H9 (cell line): ENCODE data around the gene BTBD17. TPM values are rescaled to one million over a fixed set of nuclear protein-coding genes. Genes with fewer than 3 reads are reported as not detected.

Experiments used
- DNase-seq: peaks from one replicate; pipeline ENCODE4 v3.0.0-alpha.2; 2017
- H2AFZ ChIP-seq: one replicate; pipeline ENCODE4 v1.6.1; 2013; ENCODE audit warnings: mild to moderate bottlenecking, low read length, control low read depth, moderate library complexity
- H2AK5ac ChIP-seq: 2 replicates; pipeline ENCODE4 v1.6.1; 2013; ENCODE audit warnings: low read length, control low read depth, mixed read lengths; ENCODE audit not compliant: insufficient read length
- H2BK120ac ChIP-seq: one replicate; pipeline ENCODE4 v1.6.1; 2013; ENCODE audit warnings: low read depth, mild to moderate bottlenecking, low read length, control low read depth, inconsistent platforms; ENCODE audit not compliant: poor library complexity, severe bottlenecking
- H2BK12ac ChIP-seq: 2 replicates; pipeline ENCODE4 v1.6.1; 2013; ENCODE audit warnings: low read length, control low read depth, mixed read lengths, low read depth; ENCODE audit not compliant: insufficient read length
- H2BK15ac ChIP-seq: 2 replicates; pipeline ENCODE4 v1.6.1; 2013; ENCODE audit warnings: low read depth, low read length, control low read depth
- H2BK20ac ChIP-seq: one replicate; pipeline ENCODE4 v1.6.1; 2013; ENCODE audit warnings: low read depth, mild to moderate bottlenecking, low read length, control low read depth, inconsistent platforms; ENCODE audit not compliant: poor library complexity, severe bottlenecking
- H2BK5ac ChIP-seq: 2 replicates; pipeline ENCODE4 v1.6.1; 2013; ENCODE audit warnings: low read length, control low read depth, mixed read lengths; ENCODE audit not compliant: insufficient read length
- H3K14ac ChIP-seq: 2 replicates; pipeline ENCODE4 v1.6.1; 2013; ENCODE audit warnings: low read length, control low read depth; ENCODE audit not compliant: insufficient read depth
- H3K18ac ChIP-seq: 2 replicates; pipeline ENCODE4 v1.6.1; 2013; ENCODE audit warnings: low read depth, mild to moderate bottlenecking, mixed read lengths, low read length, control low read depth; ENCODE audit not compliant: insufficient read length
- H3K23ac ChIP-seq: 2 replicates; pipeline ENCODE4 v1.6.1; 2013; ENCODE audit warnings: low read length, control low read depth, mixed read lengths, low read depth; ENCODE audit not compliant: insufficient read length
- H3K23me2 ChIP-seq: 2 replicates; pipeline ENCODE4 v1.6.1; 2013; ENCODE audit warnings: low read depth, mild to moderate bottlenecking, mixed read lengths, low read length, control low read depth; ENCODE audit not compliant: insufficient read length, poor library complexity, severe bottlenecking
- H3K27ac ChIP-seq: 2 replicates; pipeline ENCODE4 v1.5.1; 2013; ENCODE audit warnings: low read length, control low read depth, mixed read lengths, low read depth; ENCODE audit not compliant: insufficient read length
- H3K27me3 ChIP-seq: 2 replicates; pipeline ENCODE4 v1.6.1; 2013; ENCODE audit warnings: low read length, control low read depth, inconsistent platforms; ENCODE audit not compliant: insufficient read depth
- H3K4ac ChIP-seq: 2 replicates; pipeline ENCODE4 v1.6.1; 2013; ENCODE audit warnings: low read depth, mild to moderate bottlenecking, control low read depth, inconsistent platforms, low read length, moderate library complexity
- H3K4me1 ChIP-seq: 2 replicates; pipeline ENCODE4 v1.6.1; 2013; ENCODE audit warnings: low read length, control low read depth, inconsistent platforms; ENCODE audit not compliant: insufficient read depth
- H3K4me2 ChIP-seq: 2 replicates; pipeline ENCODE4 v1.6.1; 2013; ENCODE audit warnings: low read length, control low read depth, mixed read lengths; ENCODE audit not compliant: insufficient read length, insufficient read depth
- H3K56ac ChIP-seq: 2 replicates; pipeline ENCODE4 v1.6.1; 2013; ENCODE audit warnings: low read depth, mild to moderate bottlenecking, mixed read lengths, low read length, control low read depth; ENCODE audit not compliant: insufficient read length
- H3K79me1 ChIP-seq: 2 replicates; pipeline ENCODE4 v1.6.1; 2013; ENCODE audit warnings: low read depth, mild to moderate bottlenecking, moderate library complexity, low read length, control low read depth, inconsistent platforms; ENCODE audit not compliant: insufficient read depth, poor library complexity, severe bottlenecking
- H3K79me2 ChIP-seq: 2 replicates; pipeline ENCODE4 v1.6.1; 2013; ENCODE audit warnings: low read length, control low read depth, inconsistent platforms; ENCODE audit not compliant: insufficient read depth
- H3K9ac ChIP-seq: 2 replicates; pipeline ENCODE4 v1.6.1; 2013; ENCODE audit warnings: low read length, control low read depth, mixed read lengths; ENCODE audit not compliant: insufficient read length; ENCODE audit errors: extremely low read depth
- H3K9me3 ChIP-seq: one replicate; pipeline ENCODE4 v1.6.1; 2013; ENCODE audit warnings: low read depth, low read length, inconsistent platforms; ENCODE audit not compliant: control insufficient read depth
- H3T11ph ChIP-seq: one replicate; pipeline ENCODE4 v1.6.1; 2013; ENCODE audit warnings: mild to moderate bottlenecking, low read length, control low read depth, inconsistent platforms
- H4K20me1 ChIP-seq: one replicate; pipeline ENCODE4 v1.6.1; 2013; ENCODE audit not compliant: control insufficient read depth, insufficient read length, insufficient read depth
- H4K5ac ChIP-seq: 2 replicates; pipeline ENCODE4 v1.6.1; 2013; ENCODE audit warnings: low read depth, mild to moderate bottlenecking, mixed read lengths, low read length, control low read depth; ENCODE audit not compliant: insufficient read length
- H4K8ac ChIP-seq: replicated peaks from 2 replicates; pipeline ENCODE4 v1.6.1; 2013; ENCODE audit warnings: low read length, control low read depth, mixed read lengths, low read depth; ENCODE audit not compliant: insufficient read length
- H4K91ac ChIP-seq: 2 replicates; pipeline ENCODE4 v1.6.1; 2013; ENCODE audit warnings: low read depth, mild to moderate bottlenecking, moderate library complexity, mixed read lengths, low read length, control low read depth; ENCODE audit not compliant: insufficient read length
- H3K27ac Mint-ChIP-seq, 3 experiments: 2 replicates in 2 of 3; 3 replicates in 1 of 3; pipeline ENCODE4 v1.8.0; 2020 to 2021; ENCODE audit warnings: mixed read lengths in 3 of 3, mild to moderate bottlenecking in 1 of 3, moderate library complexity in 1 of 3
- H3K27me3 Mint-ChIP-seq: 2 replicates; pipeline ENCODE4 v1.8.0; 2021; ENCODE audit warnings: low read depth, mild to moderate bottlenecking, moderate library complexity, mixed read lengths
- H3K36me3 Mint-ChIP-seq, 3 experiments: 2 replicates in 2 of 3; 3 replicates in 1 of 3; pipeline ENCODE4 v1.8.0; 2020 to 2021; ENCODE audit warnings: low read depth in 3 of 3, mixed read lengths in 3 of 3; ENCODE audit not compliant: insufficient read depth in 1 of 3
- H3K4me1 Mint-ChIP-seq, 2 experiments: 2 replicates each; pipeline ENCODE4 v1.8.0; 2020; ENCODE audit warnings: mixed read lengths in 2 of 2
- H3K4me3 Mint-ChIP-seq, 2 experiments: 2 replicates in 1 of 2; 3 replicates in 1 of 2; pipeline ENCODE4 v1.8.0; 2020 to 2021; ENCODE audit warnings: mild to moderate bottlenecking in 2 of 2, mixed read lengths in 2 of 2, moderate library complexity in 1 of 2
- H3K9me3 Mint-ChIP-seq, 2 experiments: 2 replicates in 1 of 2; 3 replicates in 1 of 2; pipeline ENCODE4 v1.8.0; 2020; ENCODE audit warnings: mild to moderate bottlenecking in 2 of 2, mixed read lengths in 2 of 2, moderate library complexity in 1 of 2
- WGBS: extraction: QIAGEN DNeasy Blood & Tissue Kit; methylation state at CpG from one replicate; pipeline ENCODE4 v1.1.7; 2013; ENCODE audit warnings: missing lambda C conversion rate, low lambda C conversion rate, mixed read lengths; ENCODE audit not compliant: insufficient read length; ENCODE audit errors: extremely low coverage; 5-methylcytosine and 5-hydroxymethylcytosine counted together
- total RNA-seq: library from RNA; stranded (reverse); gene quantifications from 2 replicates; pipeline ENCODE4 v1.2.1, GENCODE V29; 2021
- TF ChIP-seq, protein P1 (sequence below): fragments of 200-600 bp; sonication (generic); conservative IDR thresholded peaks from 3 replicates; pipeline ENCODE4 v1.8.0; 2021; ENCODE audit warnings: antibody characterized with exemption, mild to moderate bottlenecking

The BTBD17 gene
- total RNA-seq, 1 experiment from 2014 or later: 0.33 TPM

DNA sequence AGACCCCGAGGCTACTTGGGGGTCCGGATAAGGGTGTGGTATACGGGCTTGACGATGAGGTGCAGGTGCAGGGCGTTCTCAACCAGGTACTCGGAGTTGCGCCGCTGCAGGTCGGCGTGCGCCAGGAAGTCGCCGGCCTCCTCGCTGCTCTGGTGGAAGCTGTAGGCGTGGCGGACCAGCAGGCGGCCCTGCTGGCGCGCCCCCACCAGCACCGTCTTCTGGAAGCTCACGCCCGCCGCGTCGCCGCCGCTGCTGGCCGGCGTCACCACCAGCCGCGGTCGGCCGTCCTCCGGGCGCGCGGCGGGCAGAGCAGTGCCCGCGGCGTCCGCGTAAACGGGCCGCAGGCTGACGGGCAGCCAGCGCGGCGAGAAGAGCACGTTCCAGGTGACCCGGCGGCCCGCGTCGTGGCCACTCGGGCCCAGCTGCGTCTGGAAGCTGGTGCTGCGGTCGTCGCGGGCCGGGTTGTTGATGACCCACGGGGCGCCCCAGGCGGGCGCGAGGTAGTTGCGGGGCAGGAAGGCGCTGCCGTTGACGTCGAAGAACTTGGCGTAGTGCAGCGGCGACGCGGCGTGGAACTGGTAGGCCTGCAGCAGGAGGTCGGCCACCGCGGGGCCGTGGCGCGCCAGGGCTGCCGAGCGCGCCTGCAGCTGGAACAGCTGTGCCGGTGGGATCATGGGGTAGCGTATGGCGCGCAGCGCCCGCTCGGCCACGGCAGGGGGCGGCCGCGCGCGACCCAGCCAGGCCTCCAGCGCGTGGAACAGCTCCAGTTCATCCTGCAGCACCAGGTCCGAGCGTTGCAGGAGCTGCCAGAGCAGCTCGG is 4.8 kb downstream of the BTBD17 start:
- H3K14ac ChIP-seq: no peak overlapping the region
- H3K9ac ChIP-seq: no peak overlapping the region
- no peak overlapping the region for H3K56ac ChIP-seq
- H4K5ac ChIP-seq: no peak overlapping the region
- no peak overlapping the region for H3K4me2 ChIP-seq
- H3K79me2 ChIP-seq: no peaks in the 10 kb centered on the region
- no peak overlapping the region for H2BK12ac ChIP-seq
- no peak overlapping the region for H3K27ac ChIP-seq
- no peak overlapping the region for H3K23ac ChIP-seq
- DNase-seq: peak; percentile 65
- H3K23me2 ChIP-seq: peaks cover 3% of the 10 kb centered on the region
- H2BK120ac ChIP-seq: no peak overlapping the region
- no peaks in the 10 kb centered on the region; a peak in 1 of 5 replicates for H3K9me3 Mint-ChIP-seq
- H3K36me3 Mint-ChIP-seq: peaks cover 0 to 9% (median 7%) of the 10 kb centered on the region in 3 experiments; a peak in 4 of 7 replicates
- no peaks in the 10 kb centered on the region for H3K9me3 ChIP-seq
- H3K4me1 Mint-ChIP-seq: peaks cover 14 to 32% of the 10 kb centered on the region in 2 experiments
- H4K20me1 ChIP-seq: no peaks in the 10 kb centered on the region
- TF ChIP-seq, protein P1, sequence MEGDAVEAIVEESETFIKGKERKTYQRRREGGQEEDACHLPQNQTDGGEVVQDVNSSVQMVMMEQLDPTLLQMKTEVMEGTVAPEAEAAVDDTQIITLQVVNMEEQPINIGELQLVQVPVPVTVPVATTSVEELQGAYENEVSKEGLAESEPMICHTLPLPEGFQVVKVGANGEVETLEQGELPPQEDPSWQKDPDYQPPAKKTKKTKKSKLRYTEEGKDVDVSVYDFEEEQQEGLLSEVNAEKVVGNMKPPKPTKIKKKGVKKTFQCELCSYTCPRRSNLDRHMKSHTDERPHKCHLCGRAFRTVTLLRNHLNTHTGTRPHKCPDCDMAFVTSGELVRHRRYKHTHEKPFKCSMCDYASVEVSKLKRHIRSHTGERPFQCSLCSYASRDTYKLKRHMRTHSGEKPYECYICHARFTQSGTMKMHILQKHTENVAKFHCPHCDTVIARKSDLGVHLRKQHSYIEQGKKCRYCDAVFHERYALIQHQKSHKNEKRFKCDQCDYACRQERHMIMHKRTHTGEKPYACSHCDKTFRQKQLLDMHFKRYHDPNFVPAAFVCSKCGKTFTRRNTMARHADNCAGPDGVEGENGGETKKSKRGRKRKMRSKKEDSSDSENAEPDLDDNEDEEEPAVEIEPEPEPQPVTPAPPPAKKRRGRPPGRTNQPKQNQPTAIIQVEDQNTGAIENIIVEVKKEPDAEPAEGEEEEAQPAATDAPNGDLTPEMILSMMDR: no peak
- H3K4me1 ChIP-seq: 0 out of 2 replicates have a peak, but pooled peaks cover 2% of the 10 kb centered on the region
- no peak overlapping the region for H3T11ph ChIP-seq
- H2BK20ac ChIP-seq: no peak overlapping the region
- WGBS: no CpG with 5 or more reads among the region's 105 CpGs
- H3K27me3 ChIP-seq: peaks cover 12% of the 10 kb centered on the region; the same call in 1 of the 2 replicates
- H4K8ac ChIP-seq: no peak overlapping the region
- H3K4ac ChIP-seq: no peak overlapping the region
- no peak overlapping the region for H2AK5ac ChIP-seq
- H3K27me3 Mint-ChIP-seq: peaks cover 83% of the 10 kb centered on the region
- no peak overlapping the region for H2AFZ ChIP-seq
- no peak overlapping the region for H3K27ac Mint-ChIP-seq
- H4K91ac ChIP-seq: no peak overlapping the region
- H2BK15ac ChIP-seq: no peak overlapping the region
- H3K18ac ChIP-seq: no peak overlapping the region
- no peak overlapping the region for H2BK5ac ChIP-seq
- peak overlapping the region in 1 of 2 experiments; percentile 50; a peak in 2 of 5 replicates for H3K4me3 Mint-ChIP-seq
- H3K79me1 ChIP-seq: no peaks in the 10 kb centered on the region
